ENCODE measurements around the gene SPG7.

The SPG7 gene

DNA sequence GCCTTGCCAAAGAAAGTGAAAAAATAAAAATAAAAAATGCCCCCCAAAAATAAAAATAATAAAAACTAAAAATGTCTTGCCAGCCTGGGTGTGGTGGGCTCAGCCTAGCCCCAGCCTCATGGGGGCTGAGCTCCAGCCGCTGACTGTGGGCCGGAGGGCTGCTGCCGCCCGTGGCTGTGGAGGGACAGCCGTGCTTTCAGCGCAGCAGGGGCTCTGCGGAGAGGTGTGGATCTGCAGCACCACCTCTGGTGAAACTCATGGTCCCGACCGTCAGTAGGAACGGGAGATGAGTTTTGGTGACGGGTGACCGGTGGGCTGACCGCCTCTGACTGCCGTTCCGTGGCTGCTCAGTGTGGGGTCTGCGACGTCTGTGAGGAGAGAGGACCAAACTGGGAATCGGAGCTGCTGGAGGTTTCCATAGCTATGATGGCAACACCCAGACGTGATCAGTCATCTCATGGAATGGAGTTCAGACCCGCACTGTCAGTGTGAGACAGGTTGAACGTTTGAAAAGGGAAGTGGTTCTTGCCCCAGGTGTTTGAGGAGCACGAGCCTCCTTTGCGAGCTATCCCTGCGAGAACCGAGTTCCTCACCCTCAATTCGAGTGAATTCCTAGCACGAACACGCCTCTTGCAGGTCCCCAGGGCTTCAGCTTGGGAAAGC, 40.3 kb downstream of the SPG7 start:
- no peak overlapping the region for H3K4me3 ChIP-seq (ENCODE audit: low read depth, low read length)
- DNase-seq (ENCODE audit: low read depth) = no peak
- no peak for TF ChIP-seq POLR2A (IDR thresholded peaks at IDR 0.05; ENCODE audit: extremely low read depth, insufficient read length)
- TF ChIP-seq, protein P1, sequence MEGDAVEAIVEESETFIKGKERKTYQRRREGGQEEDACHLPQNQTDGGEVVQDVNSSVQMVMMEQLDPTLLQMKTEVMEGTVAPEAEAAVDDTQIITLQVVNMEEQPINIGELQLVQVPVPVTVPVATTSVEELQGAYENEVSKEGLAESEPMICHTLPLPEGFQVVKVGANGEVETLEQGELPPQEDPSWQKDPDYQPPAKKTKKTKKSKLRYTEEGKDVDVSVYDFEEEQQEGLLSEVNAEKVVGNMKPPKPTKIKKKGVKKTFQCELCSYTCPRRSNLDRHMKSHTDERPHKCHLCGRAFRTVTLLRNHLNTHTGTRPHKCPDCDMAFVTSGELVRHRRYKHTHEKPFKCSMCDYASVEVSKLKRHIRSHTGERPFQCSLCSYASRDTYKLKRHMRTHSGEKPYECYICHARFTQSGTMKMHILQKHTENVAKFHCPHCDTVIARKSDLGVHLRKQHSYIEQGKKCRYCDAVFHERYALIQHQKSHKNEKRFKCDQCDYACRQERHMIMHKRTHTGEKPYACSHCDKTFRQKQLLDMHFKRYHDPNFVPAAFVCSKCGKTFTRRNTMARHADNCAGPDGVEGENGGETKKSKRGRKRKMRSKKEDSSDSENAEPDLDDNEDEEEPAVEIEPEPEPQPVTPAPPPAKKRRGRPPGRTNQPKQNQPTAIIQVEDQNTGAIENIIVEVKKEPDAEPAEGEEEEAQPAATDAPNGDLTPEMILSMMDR (IDR thresholded peaks at IDR 0.05; ENCODE audit: low read depth, low read length) = no peak
- TF ChIP-seq, protein P2, sequence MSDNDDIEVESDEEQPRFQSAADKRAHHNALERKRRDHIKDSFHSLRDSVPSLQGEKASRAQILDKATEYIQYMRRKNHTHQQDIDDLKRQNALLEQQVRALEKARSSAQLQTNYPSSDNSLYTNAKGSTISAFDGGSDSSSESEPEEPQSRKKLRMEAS (IDR thresholded peaks at IDR 0.05; ENCODE audit: low read depth, low read length) = no peak
- TF ChIP-seq MYC (IDR thresholded peaks at IDR 0.05; ENCODE audit: low read depth, low read length) = no peak

DNA sequence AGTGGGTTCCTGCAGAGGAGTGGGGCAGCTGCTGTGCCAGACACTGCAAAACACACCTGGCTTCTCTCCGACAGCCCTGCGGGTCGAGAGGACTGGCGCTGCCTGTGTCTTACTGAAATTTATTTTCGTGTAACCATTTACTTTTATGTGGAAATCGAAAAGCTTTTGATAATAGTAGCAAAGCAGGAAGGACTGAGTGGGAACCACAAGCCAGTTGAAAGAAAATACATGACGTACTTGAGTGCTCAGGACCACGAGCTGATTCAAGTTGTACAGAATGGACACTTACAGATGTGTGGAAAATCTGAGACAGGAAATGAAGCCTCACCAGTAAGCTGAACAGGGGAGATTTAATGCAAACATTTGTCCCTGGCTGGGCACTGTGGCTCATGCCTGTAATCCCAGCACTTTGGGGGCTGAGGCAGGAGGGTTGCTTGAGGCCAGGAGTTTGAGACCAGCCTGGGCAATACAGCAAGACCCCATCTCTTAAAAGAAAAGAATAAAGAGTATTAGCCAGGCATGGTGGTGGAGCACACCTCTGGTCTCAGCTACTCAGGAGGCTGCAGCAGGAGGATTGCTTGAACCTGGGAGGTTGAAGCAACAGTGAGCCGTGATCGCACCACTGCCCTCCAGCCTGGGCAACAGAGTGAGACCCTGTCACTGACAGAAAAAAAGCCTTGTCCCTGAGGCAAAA, 41.0 kb downstream of the SPG7 start:
- no peak overlapping the region for H3K4me3 ChIP-seq (ENCODE audit: low read depth, low read length)
- DNase-seq (ENCODE audit: low read depth) = no peak
- TF ChIP-seq, protein P1 (IDR thresholded peaks at IDR 0.05; ENCODE audit: low read depth, low read length) = no peak
- TF ChIP-seq MYC (IDR thresholded peaks at IDR 0.05; ENCODE audit: low read depth, low read length) (no peak), POLR2A (IDR thresholded peaks at IDR 0.05; ENCODE audit: extremely low read depth, insufficient read length) (no peak)
- TF ChIP-seq, protein P2 (IDR thresholded peaks at IDR 0.05; ENCODE audit: low read depth, low read length) = no peak

DNA sequence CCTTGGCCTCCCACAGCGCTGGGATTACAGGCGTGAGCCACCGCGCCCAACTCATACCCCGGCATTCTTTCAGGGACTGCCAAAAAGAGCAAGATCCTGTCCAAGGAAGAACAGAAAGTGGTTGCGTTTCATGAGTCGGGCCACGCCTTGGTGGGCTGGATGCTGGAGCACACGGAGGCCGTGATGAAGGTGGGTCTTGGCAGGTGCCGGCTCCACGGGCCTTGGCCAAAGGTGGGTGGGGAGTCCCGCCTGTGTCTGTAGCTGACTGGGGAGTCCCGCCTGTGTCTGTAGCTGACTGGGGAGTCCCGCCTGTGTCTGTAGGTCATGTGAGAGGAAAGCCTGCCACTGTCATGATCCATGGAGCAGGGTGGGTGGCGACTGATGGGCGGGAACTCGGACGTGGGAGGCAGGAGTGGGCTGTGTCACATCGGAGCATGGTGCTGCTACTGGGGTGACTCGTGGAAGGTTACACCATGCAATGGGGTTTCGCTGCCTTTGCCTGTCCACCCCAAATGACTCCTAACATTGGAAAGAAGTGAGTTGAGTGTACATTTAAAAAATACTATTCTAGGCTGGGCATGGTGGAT, 42.3 kb downstream of the SPG7 start:
- TF ChIP-seq, protein P2 (IDR thresholded peaks at IDR 0.05; ENCODE audit: low read depth, low read length) = no peak
- no peak for DNase-seq (ENCODE audit: low read depth)

DNA sequence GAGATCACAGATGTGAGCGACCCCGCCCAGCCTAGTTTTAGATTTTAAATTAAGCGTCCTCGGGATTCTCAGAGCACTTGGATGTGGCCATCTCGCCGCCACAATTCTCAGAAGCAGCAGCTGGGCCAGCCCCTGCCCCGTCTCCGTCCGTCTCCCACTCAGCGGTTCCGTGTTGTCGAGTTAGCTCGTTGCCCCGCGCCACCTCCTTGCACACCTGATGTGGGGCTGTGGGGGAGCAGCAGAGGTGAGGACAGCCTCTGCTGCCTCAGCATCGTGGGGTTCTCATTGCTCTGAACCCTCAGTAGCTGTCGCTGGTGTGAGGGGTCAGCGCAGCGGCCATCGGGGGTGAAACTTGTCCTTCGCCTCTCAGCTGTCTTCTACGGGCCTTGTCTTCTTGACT, 44.1 kb downstream of the SPG7 start:
- TF ChIP-seq POLR2A (IDR thresholded peaks at IDR 0.05; ENCODE audit: extremely low read depth, insufficient read length) (no peak), MYC (IDR thresholded peaks at IDR 0.05; ENCODE audit: low read depth, low read length) (no peak)
- TF ChIP-seq, protein P1 (IDR thresholded peaks at IDR 0.05; ENCODE audit: low read depth, low read length) = no peak
- TF ChIP-seq, protein P2 (IDR thresholded peaks at IDR 0.05; ENCODE audit: low read depth, low read length) = no peak
- no peak for DNase-seq (ENCODE audit: low read depth)
- H3K4me3 ChIP-seq (ENCODE audit: low read depth, low read length) = no peak overlapping the region

More for the DNA sequence above, 42.3 kb downstream of the SPG7 start:
- H3K4me3 ChIP-seq (ENCODE audit: low read depth, low read length) = no peak overlapping the region

DNA sequence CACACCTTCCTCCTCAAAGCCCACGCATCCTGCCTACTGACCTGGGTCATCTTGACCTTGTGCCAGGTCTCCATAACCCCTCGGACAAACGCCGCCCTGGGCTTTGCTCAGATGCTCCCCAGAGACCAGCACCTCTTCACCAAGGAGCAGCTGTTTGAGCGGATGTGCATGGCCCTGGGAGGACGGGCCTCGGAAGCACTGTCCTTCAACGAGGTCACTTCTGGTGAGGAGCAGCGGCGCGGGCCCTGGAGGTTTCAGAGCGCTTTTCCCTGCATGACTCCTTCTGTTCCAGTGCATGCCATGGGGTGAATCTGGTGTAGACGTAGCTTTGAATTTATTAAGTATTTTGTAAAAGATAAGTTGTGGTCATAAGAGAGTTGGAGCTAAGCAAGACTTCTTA, 44.7 kb downstream of the SPG7 start:
- H3K4me3 ChIP-seq (ENCODE audit: low read depth, low read length) = no peak overlapping the region
- no peak for DNase-seq (ENCODE audit: low read depth)
- TF ChIP-seq, protein P2 (IDR thresholded peaks at IDR 0.05; ENCODE audit: low read depth, low read length) = no peak
- TF ChIP-seq POLR2A (IDR thresholded peaks at IDR 0.05; ENCODE audit: extremely low read depth, insufficient read length) = no peak
- no peak for TF ChIP-seq MYC (IDR thresholded peaks at IDR 0.05; ENCODE audit: low read depth, low read length)
- TF ChIP-seq, protein P1 (IDR thresholded peaks at IDR 0.05; ENCODE audit: low read depth, low read length) = no peak

DNA sequence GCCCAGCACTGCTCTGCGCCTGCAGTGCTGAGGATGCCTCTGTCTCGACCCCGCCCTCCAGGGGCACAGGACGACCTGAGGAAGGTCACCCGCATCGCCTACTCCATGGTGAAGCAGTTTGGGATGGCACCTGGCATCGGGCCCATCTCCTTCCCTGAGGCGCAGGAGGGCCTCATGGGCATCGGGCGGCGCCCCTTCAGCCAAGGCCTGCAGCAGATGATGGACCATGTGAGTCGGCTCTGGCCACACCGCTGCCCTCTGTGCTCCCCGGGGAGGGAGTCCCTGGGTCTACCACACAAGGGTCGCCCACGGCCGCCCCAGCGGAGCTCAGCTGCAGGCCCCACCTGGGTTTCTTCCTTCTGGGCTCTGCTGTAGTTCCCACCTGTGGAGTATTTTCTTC, 45.5 kb downstream of the SPG7 start:
- no peak for DNase-seq (ENCODE audit: low read depth)
- H3K4me3 ChIP-seq (ENCODE audit: low read depth, low read length) = no peak overlapping the region
- TF ChIP-seq POLR2A (IDR thresholded peaks at IDR 0.05; ENCODE audit: extremely low read depth, insufficient read length) (no peak), MYC (IDR thresholded peaks at IDR 0.05; ENCODE audit: low read depth, low read length) (no peak)
- TF ChIP-seq, protein P1 (IDR thresholded peaks at IDR 0.05; ENCODE audit: low read depth, low read length) = no peak
- TF ChIP-seq, protein P2 (IDR thresholded peaks at IDR 0.05; ENCODE audit: low read depth, low read length) = no peak

Measured in NB4 (cell line).